WTC11 (cell line): ENCODE data around the gene KIF5A. TPM values are rescaled to one million over a fixed set of nuclear protein-coding genes. Genes with fewer than 3 reads are reported as not detected.

Experiments used
- ATAC-seq: fragments of 200-7000 bp; cut with Tn5 transposase; 2 replicates; pipeline ENCODE4 v1.10.0; 2021; ENCODE audit warnings: mild to moderate bottlenecking, moderate library complexity
- CTCF ChIA-PET: fragments of 300-600 bp; sonication (Branson Sonifier 250); formaldehyde crosslinking; loops from one replicate; lab custom pipeline; 2021; ENCODE audit warnings: antibody characterized with exemption; lab: Charles Lee
- POLR2A ChIA-PET: fragments of 350-600 bp; sonication (Branson Sonifier 250); formaldehyde crosslinking; loops from one replicate; lab custom pipeline; 2021; ENCODE audit warnings: antibody characterized with exemption; lab: Charles Lee
- DNase-seq: peaks from one replicate; pipeline ENCODE4 v3.0.0; 2021; ENCODE audit warnings: low spot score
- H3K27ac Mint-ChIP-seq: 2 replicates; pipeline ENCODE4 v1.8.0; 2021; ENCODE audit warnings: mixed read lengths
- H3K27me3 Mint-ChIP-seq: 2 replicates; pipeline ENCODE4 v1.8.0; 2021; ENCODE audit warnings: low read depth, mild to moderate bottlenecking, moderate library complexity, mixed read lengths
- H3K36me3 Mint-ChIP-seq: 2 replicates; pipeline ENCODE4 v1.8.0; 2021; ENCODE audit warnings: mixed read lengths
- H3K4me1 Mint-ChIP-seq: 2 replicates; pipeline ENCODE4 v1.8.0; 2022; ENCODE audit warnings: mixed read lengths
- H3K4me3 Mint-ChIP-seq: 2 replicates; pipeline ENCODE4 v1.8.0; 2021; ENCODE audit warnings: mild to moderate bottlenecking, moderate library complexity, mixed read lengths
- H3K9me3 Mint-ChIP-seq: 2 replicates; pipeline ENCODE4 v1.8.0; 2021; ENCODE audit warnings: mixed read lengths
- ATF3 ChIP-seq: sonication (generic); formaldehyde crosslinking; conservative IDR thresholded peaks from 2 replicates; pipeline ENCODE4 v1.8.1; 2022; ENCODE audit warnings: mild to moderate bottlenecking, missing genetic modification reagents
- ATF6 ChIP-seq: sonication (generic); formaldehyde crosslinking; IDR thresholded peaks from 2 replicates; pipeline ENCODE4 v1.8.1; 2023; ENCODE audit warnings: mild to moderate bottlenecking, missing genetic modification reagents
- CDX4 ChIP-seq: fragments of 250-450 bp; sonication (Bioruptor Pico); IDR thresholded peaks from 2 replicates; pipeline ENCODE4 v1.9.0; 2021; ENCODE audit warnings: moderate library complexity, mild to moderate bottlenecking, inconsistent platforms, borderline replicate concordance
- E2F4 ChIP-seq: sonication (generic); formaldehyde crosslinking; IDR thresholded peaks from 2 replicates; pipeline ENCODE4 v1.8.1; 2022; ENCODE audit warnings: low read depth, mild to moderate bottlenecking, moderate library complexity, missing genetic modification reagents, borderline replicate concordance
- ELF4 ChIP-seq: sonication (generic); formaldehyde crosslinking; IDR thresholded peaks from 2 replicates; pipeline ENCODE4 v1.8.1; 2022; ENCODE audit warnings: low read depth, mild to moderate bottlenecking, moderate library complexity, missing genetic modification reagents
- EMX1 ChIP-seq: fragments of 250-450 bp; sonication (Bioruptor Pico); IDR thresholded peaks from 2 replicates; pipeline ENCODE4 v1.8.0; 2021; ENCODE audit warnings: mild to moderate bottlenecking
- FOXJ3 ChIP-seq: sonication (generic); formaldehyde crosslinking; IDR thresholded peaks from 2 replicates; pipeline ENCODE4 v1.9.0; 2021; ENCODE audit warnings: missing genetic modification reagents, mild to moderate bottlenecking, borderline replicate concordance
- FOXK1 ChIP-seq: sonication (generic); formaldehyde crosslinking; IDR thresholded peaks from 2 replicates; pipeline ENCODE4 v1.8.0; 2022; ENCODE audit warnings: mild to moderate bottlenecking, moderate library complexity, missing genetic modification reagents
- FOXP1 ChIP-seq: sonication (generic); formaldehyde crosslinking; IDR thresholded peaks from 2 replicates; pipeline ENCODE4 v1.8.0; 2022; ENCODE audit warnings: missing genetic modification reagents, mild to moderate bottlenecking, moderate library complexity, borderline replicate concordance
- HMGXB4 ChIP-seq: sonication (generic); formaldehyde crosslinking; IDR thresholded peaks from 2 replicates; pipeline ENCODE4 v1.8.1; 2023; ENCODE audit warnings: mild to moderate bottlenecking, moderate library complexity, missing genetic modification reagents
- JAZF1 ChIP-seq: fragments of 250-450 bp; sonication (Bioruptor Pico); IDR thresholded peaks from 2 replicates; pipeline ENCODE4 v1.9.0; 2021; ENCODE audit warnings: moderate library complexity, mild to moderate bottlenecking, inconsistent platforms
- JUN ChIP-seq: sonication (generic); formaldehyde crosslinking; IDR thresholded peaks from 2 replicates; pipeline ENCODE4 v1.8.0; 2023; ENCODE audit warnings: mild to moderate bottlenecking, missing genetic modification reagents
- KAT7 ChIP-seq: sonication (generic); formaldehyde crosslinking; IDR thresholded peaks from 2 replicates; pipeline ENCODE4 v1.8.1; 2023; ENCODE audit warnings: missing genetic modification reagents, mild to moderate bottlenecking, borderline replicate concordance
- NFYB ChIP-seq: sonication (generic); formaldehyde crosslinking; conservative IDR thresholded peaks from 2 replicates; pipeline ENCODE4 v1.8.0; 2022; ENCODE audit warnings: low read depth, missing genetic modification reagents
- SMAD4 ChIP-seq: sonication (generic); formaldehyde crosslinking; IDR thresholded peaks from 2 replicates; pipeline ENCODE4 v1.8.0; 2022; ENCODE audit warnings: mild to moderate bottlenecking, missing genetic modification reagents
- ZMAT4 ChIP-seq: fragments of 250-450 bp; sonication (Bioruptor Pico); IDR thresholded peaks from 2 replicates; pipeline ENCODE4 v1.9.0; 2021; ENCODE audit warnings: mild to moderate bottlenecking
- ZNF121 ChIP-seq: sonication (generic); formaldehyde crosslinking; IDR thresholded peaks from 2 replicates; pipeline ENCODE4 v1.8.0; 2023; ENCODE audit warnings: missing genetic modification reagents
- ZNF281 ChIP-seq: sonication (generic); formaldehyde crosslinking; IDR thresholded peaks from 2 replicates; pipeline ENCODE4 v1.8.0; 2023; ENCODE audit warnings: mild to moderate bottlenecking, missing genetic modification reagents
- ZNF425 ChIP-seq: fragments of 250-450 bp; sonication (Bioruptor Pico); conservative IDR thresholded peaks from 2 replicates; pipeline ENCODE4 v1.9.0; 2021; ENCODE audit warnings: mild to moderate bottlenecking
- ZNF671 ChIP-seq: fragments of 250-450 bp; sonication (Bioruptor Pico); IDR thresholded peaks from 2 replicates; pipeline ENCODE4 v1.8.0; 2021; ENCODE audit warnings: mild to moderate bottlenecking
- total RNA-seq: library from RNA; stranded (reverse); gene quantifications from 3 replicates; pipeline ENCODE4 v1.2.3, GENCODE V29; 2021

KIF5A gene
- total RNA-seq, 1 experiment from 2014 or later = 16.1 TPM

- TF ChIP-seq E2F4 (CRISPR knock-in tag) = no peak
- no peak for TF ChIP-seq FOXK1
- TF ChIP-seq FOXP1 = no peak
Observed at GRCh38 chr12:57529831-57530230, 20.0 kb upstream of the KIF5A start (continued).

- no peaks in the 10 kb centered on the region for H3K27me3 Mint-ChIP-seq
- no peaks in the 10 kb centered on the region for H3K4me1 Mint-ChIP-seq
- DNase-seq (no peak), ATAC-seq (no peak)
- no peak overlapping the region for H3K4me3 Mint-ChIP-seq
- H3K27ac Mint-ChIP-seq = no peak overlapping the region
- H3K36me3 Mint-ChIP-seq = peaks cover 57% of the 10 kb centered on the region
- ChIA-PET POLR2A (interaction anchor here (0.9 kb wide), 1 partner anchor 16 kb away, joined by 3 read pairs; no protein-coding TSS in a partner anchor), CTCF (no interaction called here)
- TF ChIP-seq FOXJ3 = no peak
- TF ChIP-seq ATF3 (CRISPR knock-in tag) = no peak
- no peak for TF ChIP-seq JAZF1 (CRISPR knock-in tag)
- H3K9me3 Mint-ChIP-seq = no peaks in the 10 kb centered on the region
Observed at GRCh38 chr12:57530396-57531142, 19.3 kb upstream of the KIF5A start.

- Mint-ChIP-seq H3K27ac (no peak overlapping the region), H3K9me3 (no peaks in the 10 kb centered on the region), H3K4me3 (no peak overlapping the region), H3K4me1 (peaks cover 9% of the 10 kb centered on the region), H3K27me3 (no peaks in the 10 kb centered on the region), H3K36me3 (peaks cover 60% of the 10 kb centered on the region)
- no peak for DNase-seq
- no peak for ATAC-seq
- CTCF ChIA-PET = no interaction called here
- POLR2A ChIA-PET = no interaction called here
- no peak for TF ChIP-seq CDX4 (CRISPR knock-in tag)
- no peak for TF ChIP-seq ZMAT4 (CRISPR knock-in tag)
- TF ChIP-seq NFYB (CRISPR knock-in tag) = no peak
- no peak for TF ChIP-seq ELF4
- no peak for TF ChIP-seq ZNF425 (CRISPR knock-in tag)
- TF ChIP-seq EMX1 (CRISPR knock-in tag) = no peak
- no peak for TF ChIP-seq JUN (CRISPR knock-in tag)
- TF ChIP-seq ZNF671 = no peak
- TF ChIP-seq KAT7 (CRISPR knock-in tag) = no peak
- TF ChIP-seq ZNF121 (CRISPR knock-in tag) = no peak
- TF ChIP-seq E2F4 (CRISPR knock-in tag) = no peak
- no peak for TF ChIP-seq HMGXB4 (CRISPR knock-in tag)
- TF ChIP-seq ATF6 = no peak
- no peak for TF ChIP-seq SMAD4 (CRISPR knock-in tag)
- TF ChIP-seq ZNF281 (CRISPR knock-in tag) = no peak
- no peak for TF ChIP-seq JAZF1 (CRISPR knock-in tag)
Observed at GRCh38 chr12:57531836-57532235, 18.0 kb upstream of the KIF5A start.
